Measurements from ENCODE around the gene IL12RB2.
"Not testable (repeated sequence)": the region's sequence is repeated elsewhere in the genome, so short reads cannot be mapped to it uniquely, and the experiment has no call there.

The IL12RB2 gene

DNA sequence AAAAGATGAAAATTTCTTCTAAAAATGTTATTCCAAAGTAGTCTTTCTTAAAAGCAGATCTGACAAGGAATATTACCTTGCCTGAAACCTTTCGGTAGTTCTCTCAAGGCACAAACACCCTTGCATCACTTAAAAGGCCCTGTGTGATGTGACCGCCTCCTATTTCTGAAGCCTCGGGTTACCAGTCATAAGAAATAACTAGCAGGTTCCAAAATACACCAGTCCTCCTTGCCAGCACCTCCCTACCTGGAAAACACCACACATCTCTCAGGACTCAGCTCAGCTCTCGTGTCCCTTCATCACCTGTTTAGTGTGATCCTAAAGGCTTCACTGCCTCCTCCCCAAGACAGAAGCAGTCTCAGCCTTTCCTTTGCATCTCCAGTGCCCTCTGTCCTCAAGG lies 86.9 kb downstream of the IL12RB2 start:
- DNase-seq (ENCODE audit: low read depth in 3 of 3) = no peak

DNA sequence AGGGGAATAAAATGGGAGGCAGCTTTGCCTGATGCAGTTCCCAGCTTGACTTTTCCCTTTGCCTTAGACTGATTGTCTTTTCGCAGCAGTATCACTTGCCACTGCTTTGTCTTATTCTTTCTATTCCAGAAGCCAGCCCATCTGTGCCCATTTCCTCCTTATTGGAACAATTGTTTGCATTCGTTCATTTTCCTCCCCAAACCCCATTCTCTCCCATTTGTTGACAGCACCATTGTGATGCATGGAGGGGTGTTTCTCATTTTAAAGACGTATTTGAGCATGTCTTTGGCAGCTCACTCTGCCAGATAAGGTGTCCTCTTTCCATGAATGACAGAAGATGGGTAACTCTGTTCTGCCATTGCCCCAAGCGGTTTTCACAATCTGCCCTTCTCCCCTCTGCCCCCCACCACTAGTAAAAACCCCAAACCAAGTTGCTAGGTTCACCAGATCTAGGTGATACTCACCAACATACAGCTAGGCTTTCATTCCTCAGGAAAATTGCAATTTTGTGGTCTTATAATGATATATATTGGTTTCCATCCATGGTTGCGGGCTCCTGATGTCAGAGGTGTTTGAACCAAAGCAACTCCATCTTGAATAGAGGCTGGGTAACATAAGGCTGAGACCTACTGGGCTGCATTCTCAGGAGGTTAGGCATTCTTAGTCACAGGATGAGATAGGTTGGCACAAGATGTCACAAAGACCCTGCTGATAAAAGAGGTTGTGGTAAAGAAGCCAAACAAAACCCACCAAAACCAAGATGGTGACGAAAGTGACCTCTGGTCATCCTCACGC lies 91.7 kb downstream of the IL12RB2 start:
- DNase-seq (ENCODE audit: low read depth in 3 of 3) = no peak

DNA sequence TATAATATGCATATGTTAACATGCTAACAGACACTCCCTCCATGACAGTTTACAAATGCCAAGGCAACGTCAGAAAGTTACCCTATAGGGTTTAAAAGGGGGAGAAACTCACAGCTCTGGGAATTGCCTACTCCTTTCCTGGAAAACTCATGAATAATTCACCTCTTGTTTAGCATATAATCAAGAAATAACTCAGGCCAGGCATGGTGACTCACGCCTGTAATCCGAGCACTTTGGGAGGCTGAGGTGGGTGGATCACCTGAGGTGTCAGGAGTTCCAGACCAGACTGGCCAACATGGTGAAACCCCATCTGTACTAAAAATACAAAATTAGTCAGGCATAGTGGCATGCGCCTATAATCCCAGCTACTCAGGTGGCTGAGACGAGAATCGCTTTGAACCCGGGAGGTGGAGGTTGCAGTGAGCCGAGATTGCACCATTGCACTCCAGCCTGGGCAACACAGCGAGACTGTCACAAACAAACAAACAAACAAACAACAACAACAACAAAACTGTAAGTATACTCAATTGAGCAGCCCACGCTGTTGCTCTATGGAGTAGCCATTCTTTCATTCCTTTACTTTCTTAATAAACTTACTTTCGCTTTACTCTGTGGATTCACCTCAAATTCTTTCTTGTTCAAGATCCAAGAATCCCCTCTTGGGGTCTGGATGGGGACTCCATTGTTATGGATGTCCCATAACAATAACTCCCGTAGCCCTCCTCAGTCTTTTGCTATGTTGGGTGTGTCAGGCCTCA lies 92.5 kb downstream of the IL12RB2 start:
- peak; percentile 37 to 76 (median 47) for DNase-seq (ENCODE audit: low read depth in 3 of 3)

GRCh38 chr1:67401443-67401842 lies 93.8 kb downstream of the IL12RB2 start:
- DNase-seq (ENCODE audit: low read depth in 3 of 3) = no peak

DNA sequence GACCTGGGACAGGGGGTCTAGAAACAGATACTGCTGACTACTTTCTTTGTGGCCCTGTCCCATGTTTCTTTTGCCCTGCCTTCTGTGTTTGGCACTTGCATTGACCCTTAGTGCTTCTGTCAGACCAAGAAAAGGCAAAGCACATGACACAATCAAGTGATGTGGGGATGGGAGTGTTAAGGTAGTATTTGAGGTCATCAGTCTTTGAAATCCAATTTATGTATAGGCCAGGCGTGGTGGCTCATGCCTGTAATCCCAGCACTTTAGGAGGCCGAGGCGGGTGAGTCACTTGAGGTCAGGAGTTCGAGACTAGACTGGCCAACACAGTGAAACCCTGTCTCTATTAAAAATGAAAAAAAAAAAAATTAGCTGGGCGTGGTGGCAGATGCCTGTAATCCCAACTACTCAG lies 96.5 kb downstream of the IL12RB2 start:
- DNase-seq (ENCODE audit: low read depth in 3 of 3) = no peak

- DNase-seq (ENCODE audit: low read depth in 3 of 3) = no peak
Observed at GRCh38 chr1:67405473-67406245, 98.0 kb downstream of the IL12RB2 start.

- DNase-seq (ENCODE audit: low read depth in 3 of 3) = no peak
Observed at GRCh38 chr1:67407498-67407897, 99.8 kb downstream of the IL12RB2 start.

DNA sequence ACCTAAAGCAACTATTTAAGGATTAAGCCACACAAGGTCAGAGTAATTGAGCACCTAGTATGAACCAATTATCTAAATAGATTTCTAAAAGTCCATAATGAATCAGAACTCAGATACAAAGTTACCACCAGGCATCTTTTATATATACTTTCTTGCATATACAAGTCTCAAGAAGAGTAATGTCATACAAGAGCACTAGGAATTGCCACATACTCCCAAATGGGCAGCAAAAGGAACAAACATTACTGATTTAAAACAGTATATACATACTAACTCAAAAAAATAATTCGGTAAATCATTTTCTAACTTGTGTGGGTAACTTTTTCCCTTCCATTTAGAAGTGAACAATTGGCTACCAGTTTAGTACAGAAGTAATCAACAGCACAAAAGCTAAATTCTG lies 100.5 kb downstream of the IL12RB2 start:
- no peak for DNase-seq (ENCODE audit: low read depth in 3 of 3)

- DNase-seq (ENCODE audit: low read depth in 3 of 3) = not testable (repeated sequence)
Observed at GRCh38 chr1:67413101-67413500, 105.4 kb downstream of the IL12RB2 start.

- DNase-seq (ENCODE audit: low read depth in 3 of 3) = no peak
Observed at GRCh38 chr1:67414574-67414973, 106.9 kb downstream of the IL12RB2 start.

DNA sequence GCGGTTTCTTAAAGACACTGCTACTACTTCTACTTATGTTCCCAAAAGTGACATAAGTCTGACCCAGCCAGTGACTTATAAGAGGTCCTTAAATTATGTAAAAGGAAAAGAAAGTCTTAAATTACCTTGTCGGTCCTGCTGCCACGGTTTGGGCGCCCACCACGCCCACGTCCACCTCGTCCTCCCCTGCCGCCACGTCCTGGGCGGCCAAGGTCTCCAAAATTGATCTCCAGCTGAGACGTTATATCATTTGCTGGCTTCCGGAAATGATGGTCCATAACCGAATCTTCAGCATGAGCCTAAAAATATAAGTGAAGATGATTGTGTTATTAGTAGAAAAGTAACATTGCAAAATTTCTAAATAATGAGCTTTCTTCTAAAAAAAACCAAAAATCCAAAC lies 107.4 kb downstream of the IL12RB2 start:
- no peak for DNase-seq (ENCODE audit: low read depth in 3 of 3)

GRCh38 chr1:67417733-67418132 lies 110.1 kb downstream of the IL12RB2 start:
- not testable (repeated sequence) for DNase-seq (ENCODE audit: low read depth in 3 of 3)

- no peak for DNase-seq (ENCODE audit: low read depth in 3 of 3)
Observed at GRCh38 chr1:67418839-67419586, 111.3 kb downstream of the IL12RB2 start.

DNA sequence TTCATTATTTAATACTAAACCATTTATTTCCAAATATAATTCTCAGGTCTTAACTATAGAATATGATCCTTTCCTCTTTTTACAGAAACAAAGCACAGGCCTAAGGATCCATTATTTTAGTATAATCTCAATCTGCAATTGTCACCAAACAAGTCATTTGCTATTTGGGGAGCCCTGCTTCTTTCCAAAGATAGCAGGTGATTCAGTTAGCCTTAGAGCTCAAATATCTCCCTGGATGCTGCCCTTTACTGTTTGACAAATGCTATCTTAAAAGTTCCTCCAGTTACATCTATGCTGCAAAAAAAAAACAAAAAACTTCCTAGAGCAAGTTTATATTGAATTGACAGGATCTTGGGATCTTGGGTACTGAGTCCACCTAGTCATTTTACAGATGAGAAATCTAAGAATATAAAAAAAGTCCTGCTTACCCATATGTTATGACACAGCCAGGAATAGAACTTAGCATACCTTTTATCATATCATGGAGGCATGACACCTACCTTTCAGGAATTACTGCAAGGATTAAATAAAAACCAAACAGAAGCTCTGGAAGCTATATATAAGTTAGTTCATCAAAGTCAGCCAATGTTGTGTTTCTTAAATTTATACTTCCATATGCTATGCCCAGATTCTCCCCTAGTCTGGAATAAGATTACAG lies 113.3 kb downstream of the IL12RB2 start:
- no peak for DNase-seq (ENCODE audit: low read depth in 3 of 3)

DNA sequence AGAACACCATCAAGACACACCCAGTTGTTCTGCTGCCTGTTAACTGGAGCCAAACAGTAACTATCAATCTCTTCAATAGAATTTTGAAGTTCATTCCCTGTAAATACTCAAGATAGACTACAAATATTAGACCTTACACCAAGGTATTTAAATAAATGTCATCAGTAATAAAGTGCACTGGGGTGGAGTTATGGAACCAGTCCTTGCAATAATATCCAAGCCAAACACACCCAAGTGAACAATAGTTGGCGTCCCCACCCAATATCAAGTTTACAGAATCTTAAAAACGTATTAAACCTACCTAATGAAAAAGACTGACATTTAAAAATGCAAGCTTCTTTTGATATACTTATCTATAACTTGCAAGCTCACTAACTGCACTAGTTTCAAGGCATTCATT lies 119.8 kb downstream of the IL12RB2 start:
- no peak for DNase-seq (ENCODE audit: low read depth in 3 of 3)

DNA sequence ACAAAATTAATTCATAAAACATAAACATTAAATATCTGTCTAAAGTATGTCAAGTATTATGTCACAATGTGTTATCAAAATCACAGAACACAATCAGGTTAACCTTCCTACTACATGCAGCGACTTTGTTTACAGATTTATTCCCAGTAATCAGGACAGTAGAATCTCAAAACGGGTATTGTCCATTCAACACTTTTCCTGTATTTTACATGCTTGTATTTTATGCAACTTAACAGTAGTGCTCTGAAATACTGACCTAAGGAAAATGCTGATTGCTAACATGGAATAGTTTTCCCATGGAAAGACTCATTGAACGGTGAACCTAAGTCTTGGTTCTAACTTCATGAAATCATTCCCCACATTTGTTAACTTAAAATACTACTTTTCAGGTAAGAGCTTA lies 120.3 kb downstream of the IL12RB2 start:
- no peak for DNase-seq (ENCODE audit: low read depth in 3 of 3)

GRCh38 chr1:67429011-67429527 lies 121.4 kb downstream of the IL12RB2 start:
- peak in 2 of 3 donors; percentile 17 to 37 for DNase-seq (ENCODE audit: low read depth in 3 of 3)

GRCh38 chr1:67429528-67430357 lies 122.1 kb downstream of the IL12RB2 start:
- peak; percentile 7 to 37 (median 7) for DNase-seq (ENCODE audit: low read depth in 3 of 3)

DNA sequence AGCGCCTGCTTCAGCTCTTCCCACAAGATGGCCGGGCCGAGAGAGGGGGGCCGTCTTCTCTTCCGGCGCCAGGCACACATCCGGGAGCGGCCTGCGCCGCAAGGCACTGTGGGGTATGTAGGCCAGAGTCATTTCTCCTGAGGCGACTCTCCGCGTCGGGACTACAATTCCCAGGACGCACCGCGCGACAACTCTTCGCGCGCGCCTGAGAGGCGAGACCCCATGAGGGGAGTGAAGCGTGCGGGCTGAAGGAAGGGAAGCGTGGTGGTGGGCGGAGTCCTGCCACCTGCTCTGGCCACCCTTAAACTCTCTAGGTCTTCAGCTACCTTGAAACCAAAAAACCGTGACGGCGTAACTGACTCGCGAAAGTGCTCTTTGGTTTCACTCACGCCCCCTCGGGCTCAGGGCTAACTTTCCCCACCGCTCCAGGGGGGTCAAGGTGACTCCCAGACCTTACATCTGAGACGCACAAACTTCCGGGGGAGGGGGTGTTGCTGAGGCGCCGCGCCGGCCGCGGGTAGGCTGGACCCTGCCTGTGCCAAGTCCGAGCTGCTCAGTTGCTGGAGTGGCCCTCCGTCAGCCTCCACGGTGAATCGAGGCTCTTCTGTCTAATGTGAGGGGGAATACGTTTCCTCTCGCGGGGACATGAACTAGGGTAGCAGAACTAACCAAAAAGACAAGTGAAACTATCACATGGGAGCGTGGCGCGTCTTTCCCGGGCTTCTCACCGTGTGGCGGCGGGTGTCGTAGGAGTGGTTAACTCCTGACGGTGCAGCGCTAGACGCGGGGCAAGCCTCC lies 122.9 kb downstream of the IL12RB2 start, which contains the start of gene SERBP1:
SERBP1 (minus strand) TSS at position 45 of the 798 bp plus-strand sequence. CDS start 102 bp downstream, outside the sequence.
- DNase-seq (ENCODE audit: low read depth in 3 of 3) = peak; percentile 87 to 92 (median 91)
